Heart left ventricle (tissue), 16 donors: ENCODE results near the gene ZNF582. TPM values are rescaled to one million over a fixed set of nuclear protein-coding genes. Genes with fewer than 3 reads are reported as not detected.

Source experiments
- ATAC-seq, 4 donors: fragments of 200-7000 bp; cut with Tn5 transposase; one replicate each; pipeline ENCODE4 v1.9.1; 2020 to 2022; ENCODE audit warnings: moderate library complexity in 4 of 4, mild to moderate bottlenecking in 3 of 4, moderate number of reproducible peaks in 1 of 4
- DNase-seq, 5 donors: peaks; one replicate each; pipeline ENCODE4 v3.0.0-alpha.2; 2020
- H3K27ac ChIP-seq, 12 donors: fragments of 200-600 bp; sonication (generic) in 4 of 12; one replicate each; pipeline versions ENCODE4 v1.5.0 to v1.8.0; 2016 to 2022; ENCODE audit warnings: mild to moderate bottlenecking in 2 of 12
- H3K27me3 ChIP-seq, 9 donors: fragments of 200-600 bp; sonication (generic) in 2 of 9; one replicate each; pipeline versions ENCODE4 v1.5.1 to v1.8.0; 2016 to 2022; ENCODE audit warnings: mild to moderate bottlenecking in 3 of 9
- H3K36me3 ChIP-seq, 9 donors: fragments of 200-600 bp; sonication (generic) in 2 of 9; one replicate each; pipeline versions ENCODE4 v1.5.0 to v1.8.0; 2018 to 2022; ENCODE audit warnings: mild to moderate bottlenecking in 2 of 9
- H3K4me1 ChIP-seq, 12 donors: fragments of 200-600 bp; sonication (generic) in 4 of 12; one replicate each; pipeline versions ENCODE4 v1.5.0 to v1.8.0; 2016 to 2022; ENCODE audit warnings: mild to moderate bottlenecking in 3 of 12
- H3K4me3 ChIP-seq, 12 donors: fragments of 200-600 bp; sonication (generic) in 4 of 12; one replicate each; pipeline versions ENCODE4 v1.5.0 to v1.8.0; 2017 to 2022; ENCODE audit warnings: mild to moderate bottlenecking in 9 of 12, moderate library complexity in 4 of 12
- H3K9me3 ChIP-seq, 12 donors: fragments of 200-600 bp; sonication (generic) in 4 of 12; one replicate each; pipeline versions ENCODE4 v1.5.0 to v1.8.0; 2016 to 2022; ENCODE audit warnings: mild to moderate bottlenecking in 1 of 12
- POLR2A ChIP-seq, 2 donors: fragments of 450-650 bp; IDR thresholded peaks; one replicate each; pipeline ENCODE4 v1.6.1; 2017; ENCODE audit warnings: antibody characterized with exemption in 2 of 2, mild to moderate bottlenecking in 2 of 2, moderate library complexity in 2 of 2
- WGBS, 4 donors: extraction: QIAGEN DNeasy Blood & Tissue Kit in 2 of 4; methylation state at CpG; one replicate each; pipeline versions ENCODE4 v1.1.5 to v1.1.7; 2013 to 2018; 5-methylcytosine and 5-hydroxymethylcytosine counted together
- intact Hi-C, 10 donors: fragments of 100-400 bp; cut with DNase I; formaldehyde crosslinking; loops; one replicate each; pipeline versions ENCODE4 v1.11.1 to v1.14.2; 2022
- long read RNA-seq, 3 donors: library from polyadenylated mRNA; unstranded; transcript quantifications; one replicate each; pipeline ENCODE4 v2.0.0, GENCODE V29; 2020 to 2021
- polyA plus RNA-seq, 2 donors: library from polyadenylated mRNA; stranded (reverse); fragments of 200-250 nt; gene quantifications; one replicate each; pipeline ENCODE4 v1.2.3, GENCODE V29; 2013
- total RNA-seq, 9 donors: library from RNA; depleted of rRNA in 2 of 9; stranded (reverse); fragments of >200 nt in 2 of 9; fragmentation: NEBNext Ultra II Directional in 3 of 9; extraction: Animal tissue kit (Norgen Biotek cat#: 25700) in 3 of 9; gene quantifications; one replicate each; pipeline versions ENCODE4 v1.1.0 to v1.2.4, GENCODE V29; 2016 to 2023
- TF ChIP-seq, protein P1 (sequence below), 12 donors: fragments of 200-600 bp; sonication (generic) in 4 of 12; IDR thresholded peaks; one replicate each; pipeline versions ENCODE4 v1.5.0 to v1.8.0; 2018 to 2022; ENCODE audit warnings: antibody characterized with exemption in 12 of 12, mild to moderate bottlenecking in 5 of 12
- donor health status: ischemic (EF 13 %, LVEDD 7.1; RV severe dilation, severe dysfunction).
- donor health status: healthy with polysubstance abuse.
- donor health status: DM: no; HTN: yes; CAD: no.
- donor health status: DM: no; HTN: no; CAD: no.
- donor health status: ischemic (EF 25% LVEDD 6.9; RV normal size, moderate dysfunction).
- donor health status: ischemic (EF 25% LVEDD 5.7; RV mildly dilated, moderate dysfunction).
- donor health status: healthy.
- donor health status: DM: yes; HTN: yes; CAD: no.
- donor health status: ischemic (EF 35%, LVEDD 5.7; RV mildly dilated, moderate dysfunction).
- donor health status: nonischemic (EF 11% LVEDD 7.7; RV severe dilation, severe dysfunction).
- donor health status: DM: yes; HTN: yes; CAD: no.
- donor health status: PGD.
- donor health status: ischemic (EF 29% LVEDD 5.4; RV normal size, mild dysfunction).
- donor health status: nonischemic (EF 23%, LVEDD 6.1; RV moderate dilation, normal function).

The ZNF582 gene
- total RNA-seq (1 to 10 TPM; 3.5 to 6.2 (median 4.7) TPM), polyA plus RNA-seq (1 to 10 TPM; 6.3 to 7.2 TPM)
- long read RNA-seq, donor 1, partial matches to known transcripts = 0 of 8 reads
- long read RNA-seq, donor 1, other reads (novel, unspliced or antisense) = 2 of 8 reads
- long read RNA-seq, donor 2, partial matches to known transcripts = 2 of 9 reads
- long read RNA-seq, donor 2, other reads (novel, unspliced or antisense) = 1 of 9 reads
- long read RNA-seq, donor 3, partial matches to known transcripts = 0 of 6 reads
- long read RNA-seq, donor 3, other reads (novel, unspliced or antisense) = 0 of 6 reads

DNA sequence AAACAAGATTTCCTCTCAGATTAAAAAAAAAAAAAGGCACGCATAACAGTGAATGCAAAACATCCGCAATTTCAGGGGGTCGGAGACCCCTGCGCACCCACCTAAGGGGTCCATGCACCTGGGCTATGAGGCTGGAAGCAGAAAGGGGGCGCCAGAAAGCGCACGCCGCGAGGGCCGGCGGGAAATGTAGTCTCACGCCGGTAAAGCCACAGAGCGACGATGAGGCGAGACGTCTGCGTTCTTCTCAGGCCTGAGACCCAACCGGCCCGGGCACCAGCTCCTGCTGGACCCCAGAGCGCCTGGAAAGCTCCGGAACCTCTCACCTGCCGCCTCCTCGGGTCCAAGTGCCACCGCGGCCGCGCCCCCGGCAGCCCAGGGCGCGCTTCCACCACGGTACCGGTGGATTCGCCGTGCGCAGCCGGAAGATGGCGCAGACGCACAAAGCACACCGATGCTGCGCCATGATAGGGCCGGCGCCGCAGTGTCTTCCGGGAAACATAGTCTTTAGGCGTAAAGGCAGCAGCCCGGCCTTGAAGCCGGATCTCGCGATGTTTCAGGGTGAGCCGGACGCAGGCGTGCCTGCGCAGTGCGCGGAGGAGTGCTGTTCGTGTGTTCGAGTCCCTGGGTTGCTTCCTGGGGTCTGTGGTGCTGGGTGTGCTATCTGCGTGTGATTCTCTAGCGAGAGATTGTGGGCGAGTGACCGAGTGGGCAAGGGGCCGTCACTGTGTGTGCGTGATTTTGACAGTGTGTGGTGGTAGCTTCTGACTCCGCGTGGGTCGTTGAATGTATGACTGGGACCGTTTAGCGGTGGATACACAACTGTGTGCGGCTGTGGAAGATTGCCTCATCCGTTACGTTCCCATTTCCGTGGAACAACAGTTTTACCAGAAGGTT lies at the start of gene ZNF582:
Gene ZNF582, minus strand, starts transcription at position 416 of the 894 bp plus-strand sequence. CDS start 1,782 bp downstream, outside the sequence.
- TF ChIP-seq, protein P1, sequence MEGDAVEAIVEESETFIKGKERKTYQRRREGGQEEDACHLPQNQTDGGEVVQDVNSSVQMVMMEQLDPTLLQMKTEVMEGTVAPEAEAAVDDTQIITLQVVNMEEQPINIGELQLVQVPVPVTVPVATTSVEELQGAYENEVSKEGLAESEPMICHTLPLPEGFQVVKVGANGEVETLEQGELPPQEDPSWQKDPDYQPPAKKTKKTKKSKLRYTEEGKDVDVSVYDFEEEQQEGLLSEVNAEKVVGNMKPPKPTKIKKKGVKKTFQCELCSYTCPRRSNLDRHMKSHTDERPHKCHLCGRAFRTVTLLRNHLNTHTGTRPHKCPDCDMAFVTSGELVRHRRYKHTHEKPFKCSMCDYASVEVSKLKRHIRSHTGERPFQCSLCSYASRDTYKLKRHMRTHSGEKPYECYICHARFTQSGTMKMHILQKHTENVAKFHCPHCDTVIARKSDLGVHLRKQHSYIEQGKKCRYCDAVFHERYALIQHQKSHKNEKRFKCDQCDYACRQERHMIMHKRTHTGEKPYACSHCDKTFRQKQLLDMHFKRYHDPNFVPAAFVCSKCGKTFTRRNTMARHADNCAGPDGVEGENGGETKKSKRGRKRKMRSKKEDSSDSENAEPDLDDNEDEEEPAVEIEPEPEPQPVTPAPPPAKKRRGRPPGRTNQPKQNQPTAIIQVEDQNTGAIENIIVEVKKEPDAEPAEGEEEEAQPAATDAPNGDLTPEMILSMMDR (IDR thresholded peaks at IDR 0.05) = peak; percentile 68 to 97 (median 84)
- TF ChIP-seq POLR2A (IDR thresholded peaks at IDR 0.05) = peak in 1 of 2 donors; percentile 60
- peaks cover 0 to 36% (median 26%) of the 10 kb centered on the region in 9 donors for H3K36me3 ChIP-seq
- H3K27me3 ChIP-seq = no peaks in the 10 kb centered on the region
- 1 to 2% (median 1%) methylated on average over 31 to 73 of the region's 73 CpGs for WGBS, 4 donors
- peaks cover 0 to 19% (median 8%) of the 10 kb centered on the region in 12 donors for H3K4me1 ChIP-seq
- H3K27ac ChIP-seq = peak within 1 kb of the TSS; percentile 76 to 99 (median 96)
- intact Hi-C loops = loop anchor here in 7 of 10 donors (1.0 to 10.0 kb wide), 9 partner anchors 10 to 444 kb away; partner anchors contain the start of genes ZFP28 (in 2 of the 7), ZNF471 (in 2 of the 7), ZNF583 (in 1 of the 7) and ZNF667 (in 1 of the 7)
- ATAC-seq = peak; percentile 99 to 100 (median 99)
- DNase-seq = peak; percentile 97 to 99 (median 98)
- H3K9me3 ChIP-seq = peaks cover 0 to 54% (median 0%) of the 10 kb centered on the region in 12 donors
- peak within 1 kb of the TSS; percentile 63 to 88 (median 74) for H3K4me3 ChIP-seq

DNA sequence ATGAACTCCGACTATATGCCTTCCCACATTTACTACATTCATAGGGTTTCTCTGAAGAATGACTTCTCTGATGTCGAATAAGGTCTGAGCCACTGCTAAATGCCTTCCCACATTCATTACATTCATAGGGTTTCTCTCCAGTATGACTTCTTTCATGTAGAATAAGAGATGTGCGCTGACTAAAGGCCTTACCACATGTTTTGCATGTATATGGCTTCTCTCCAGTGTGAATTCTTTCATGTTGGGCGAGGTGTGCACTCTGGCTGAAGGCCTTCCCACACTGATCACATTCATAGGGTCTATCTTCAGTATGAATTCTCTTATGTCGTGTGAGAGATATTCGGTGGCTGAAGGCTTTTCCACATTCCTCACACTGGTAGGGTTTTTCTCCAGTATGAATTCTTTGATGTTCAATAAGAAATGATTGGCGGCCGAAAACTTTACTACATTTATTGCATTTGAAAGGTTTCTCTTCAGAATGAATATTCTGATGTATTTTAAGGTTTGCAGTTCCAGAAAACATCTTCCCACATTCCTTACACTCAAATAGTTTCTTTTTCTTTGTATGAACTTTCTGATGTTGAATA lies 48.0 kb upstream of the ZNF582 start:
- DNase-seq = no peak
- no peaks in the 10 kb centered on the region for H3K27me3 ChIP-seq
- peaks cover 0 to 52% (median 13%) of the 10 kb centered on the region in 9 donors for H3K36me3 ChIP-seq
- ATAC-seq = no peak
- intact Hi-C loops = no loop called here
- H3K27ac ChIP-seq = no peak overlapping the region
- no peak overlapping the region for H3K4me3 ChIP-seq
- WGBS, 4 donors = 95 to 98% (median 97%) methylated on average over 8 of the region's 8 CpGs
- H3K4me1 ChIP-seq = no peaks in the 10 kb centered on the region
- peaks cover 3 to 87% (median 83%) of the 10 kb centered on the region in 12 donors for H3K9me3 ChIP-seq
- TF ChIP-seq, protein P1 (IDR thresholded peaks at IDR 0.05) = no peak
- no peak for TF ChIP-seq POLR2A (IDR thresholded peaks at IDR 0.05)

DNA sequence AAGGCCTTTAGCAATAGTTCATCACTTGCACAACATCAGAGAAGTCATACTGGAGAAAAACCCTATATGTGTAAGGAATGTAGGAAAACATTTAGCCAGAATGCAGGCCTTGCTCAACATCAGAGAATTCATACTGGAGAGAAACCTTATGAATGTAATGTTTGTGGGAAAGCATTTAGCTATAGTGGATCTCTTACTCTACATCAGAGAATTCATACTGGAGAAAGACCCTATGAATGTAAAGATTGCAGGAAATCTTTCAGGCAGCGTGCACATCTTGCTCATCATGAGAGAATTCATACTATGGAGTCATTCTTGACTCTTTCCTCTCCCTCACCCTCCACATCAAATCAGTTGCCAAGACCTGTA lies 30.6 kb upstream of the ZNF582 start:
- intact Hi-C loops = no loop called here
- TF ChIP-seq, protein P1 (IDR thresholded peaks at IDR 0.05) = no peak
- TF ChIP-seq POLR2A (IDR thresholded peaks at IDR 0.05) = no peak
- Histone ChIP-seq H3K4me3 (no peak overlapping the region), H3K4me1 (no peaks in the 10 kb centered on the region), H3K27ac (no peak overlapping the region), H3K27me3 (no peaks in the 10 kb centered on the region), H3K9me3 (peaks cover 29 to 100% (median 100%) of the 10 kb centered on the region in 12 donors), H3K36me3 (peaks cover 2 to 73% (median 37%) of the 10 kb centered on the region in 9 donors)
- ATAC-seq (no peak), DNase-seq (no peak)
- WGBS, 4 donors = 82 to 97% (median 91%) methylated on average over 1 of the region's 1 CpG
